Measurements from ENCODE around the gene SASH1. TPM values are rescaled to one million over a fixed set of nuclear protein-coding genes. Genes with fewer than 3 reads are reported as not detected.

The SASH1 gene
- total RNA-seq, 1 donor from 2014 or later = 15.5 TPM

- Mint-ChIP-seq H3K27ac (ENCODE audit: unreplicated experiment) (peak overlapping the region; percentile 89), H3K4me3 (ENCODE audit: unreplicated experiment) (no peak overlapping the region), H3K27me3 (ENCODE audit: low read depth, unreplicated experiment) (no peaks in the 10 kb centered on the region), H3K4me1 (ENCODE audit: low read depth, unreplicated experiment) (peaks cover 36% of the 10 kb centered on the region), H3K36me3 (ENCODE audit: low read depth, unreplicated experiment) (no peaks in the 10 kb centered on the region), H3K9me3 (ENCODE audit: unreplicated experiment) (no peaks in the 10 kb centered on the region)
- H3K36me3 ChIP-seq (ENCODE audit: insufficient read depth, low read length) = no peaks in the 10 kb centered on the region
- peak overlapping the region; percentile 22 for H3K4me3 ChIP-seq (ENCODE audit: insufficient read depth, low read depth, low read length)
- no peaks in the 10 kb centered on the region for H4K20me1 ChIP-seq (ENCODE audit: insufficient read depth, low read length)
- TF ChIP-seq EZH2 (IDR thresholded peaks at IDR 0.05; ENCODE audit: insufficient read depth, low read length) (no peak), CTCF (IDR thresholded peaks at IDR 0.05; ENCODE audit: insufficient read depth, low read depth, low read length) (no peak)
- FAIRE-seq (peak; percentile 81), DNase-seq (ENCODE audit: low read depth) (peak; percentile 92)
- no peak overlapping the region for H2AFZ ChIP-seq (ENCODE audit: low read depth, low read length)
- H3K27me3 ChIP-seq (ENCODE audit: insufficient read depth, low read length) = no peaks in the 10 kb centered on the region
- H3K27ac ChIP-seq (ENCODE audit: low read depth, low read length) = peak overlapping the region; percentile 33
- H3K4me2 ChIP-seq (ENCODE audit: low read length) = peak overlapping the region; percentile 67
- no peaks in the 10 kb centered on the region for H3K79me2 ChIP-seq (ENCODE audit: insufficient read depth, low read length)
- H3K4me1 ChIP-seq (ENCODE audit: insufficient read depth, low read length) = peaks cover 29% of the 10 kb centered on the region
- H3K9ac ChIP-seq (ENCODE audit: low read length) = peak overlapping the region; percentile 30
- no peaks in the 10 kb centered on the region for H3K9me3 ChIP-seq (ENCODE audit: insufficient read depth, low read depth, low read length)
Observed at GRCh38 chr6:148441454-148441911, 98.8 kb downstream of the SASH1 start.

GRCh38 chr6:148443798-148444560 lies 101.3 kb downstream of the SASH1 start:
- no peak overlapping the region for H3K4me3 Mint-ChIP-seq (ENCODE audit: unreplicated experiment)
- Histone ChIP-seq H3K36me3 (ENCODE audit: insufficient read depth, low read length) (no peaks in the 10 kb centered on the region), H3K27ac (ENCODE audit: low read depth, low read length) (no peak overlapping the region), H4K20me1 (ENCODE audit: insufficient read depth, low read length) (no peaks in the 10 kb centered on the region), H3K79me2 (ENCODE audit: insufficient read depth, low read length) (no peaks in the 10 kb centered on the region), H3K9ac (ENCODE audit: low read length) (no peak overlapping the region), H3K4me1 (ENCODE audit: insufficient read depth, low read length) (peaks cover 29% of the 10 kb centered on the region), H3K27me3 (ENCODE audit: insufficient read depth, low read length) (no peaks in the 10 kb centered on the region), H2AFZ (ENCODE audit: low read depth, low read length) (no peak overlapping the region), H3K4me3 (ENCODE audit: insufficient read depth, low read depth, low read length) (no peak overlapping the region), H3K9me3 (ENCODE audit: insufficient read depth, low read depth, low read length) (no peaks in the 10 kb centered on the region), H3K4me2 (ENCODE audit: low read length) (no peak overlapping the region)
- no peak for FAIRE-seq
- DNase-seq (ENCODE audit: low read depth) = no peak
- peaks cover 3% of the 10 kb centered on the region for H3K36me3 Mint-ChIP-seq (ENCODE audit: low read depth, unreplicated experiment)
- no peaks in the 10 kb centered on the region for H3K9me3 Mint-ChIP-seq (ENCODE audit: unreplicated experiment)
- peaks cover 43% of the 10 kb centered on the region for H3K4me1 Mint-ChIP-seq (ENCODE audit: low read depth, unreplicated experiment)
- H3K27ac Mint-ChIP-seq (ENCODE audit: unreplicated experiment) = no peak overlapping the region
- TF ChIP-seq CTCF (IDR thresholded peaks at IDR 0.05; ENCODE audit: insufficient read depth, low read depth, low read length) = no peak
- no peak for TF ChIP-seq EZH2 (IDR thresholded peaks at IDR 0.05; ENCODE audit: insufficient read depth, low read length)
- no peaks in the 10 kb centered on the region for H3K27me3 Mint-ChIP-seq (ENCODE audit: low read depth, unreplicated experiment)

- Histone ChIP-seq H4K20me1 (ENCODE audit: insufficient read depth, low read length) (no peaks in the 10 kb centered on the region), H2AFZ (ENCODE audit: low read depth, low read length) (no peak overlapping the region), H3K9ac (ENCODE audit: low read length) (no peak overlapping the region), H3K4me2 (ENCODE audit: low read length) (peak overlapping the region; percentile 64), H3K9me3 (ENCODE audit: insufficient read depth, low read depth, low read length) (no peaks in the 10 kb centered on the region), H3K4me1 (ENCODE audit: insufficient read depth, low read length) (peaks cover 29% of the 10 kb centered on the region), H3K36me3 (ENCODE audit: insufficient read depth, low read length) (no peaks in the 10 kb centered on the region), H3K79me2 (ENCODE audit: insufficient read depth, low read length) (no peaks in the 10 kb centered on the region), H3K27ac (ENCODE audit: low read depth, low read length) (peak overlapping the region; percentile 32), H3K4me3 (ENCODE audit: insufficient read depth, low read depth, low read length) (no peak overlapping the region), H3K27me3 (ENCODE audit: insufficient read depth, low read length) (no peaks in the 10 kb centered on the region)
- TF ChIP-seq EZH2 (IDR thresholded peaks at IDR 0.05; ENCODE audit: insufficient read depth, low read length) (no peak), CTCF (IDR thresholded peaks at IDR 0.05; ENCODE audit: insufficient read depth, low read depth, low read length) (no peak)
- Mint-ChIP-seq H3K4me3 (ENCODE audit: unreplicated experiment) (no peak overlapping the region), H3K9me3 (ENCODE audit: unreplicated experiment) (no peaks in the 10 kb centered on the region), H3K27ac (ENCODE audit: unreplicated experiment) (peak overlapping the region; percentile 53), H3K4me1 (ENCODE audit: low read depth, unreplicated experiment) (peaks cover 41% of the 10 kb centered on the region), H3K27me3 (ENCODE audit: low read depth, unreplicated experiment) (no peaks in the 10 kb centered on the region), H3K36me3 (ENCODE audit: low read depth, unreplicated experiment) (peaks cover 3% of the 10 kb centered on the region)
- no peak for FAIRE-seq
- DNase-seq (ENCODE audit: low read depth) = no peak
Observed at GRCh38 chr6:148445116-148445515, 102.5 kb downstream of the SASH1 start.

Data from astrocyte (in vitro differentiated cells and primary cell).